Ascending aorta (tissue), 2 donors: ENCODE data around the gene SRRD. TPM values are rescaled to one million over a fixed set of nuclear protein-coding genes. Genes with fewer than 3 reads are reported as not detected.

ENCODE experiments used
- DNase-seq, 2 donors: peaks; one replicate each; pipeline ENCODE4 v3.0.0-alpha.2; 2019; ENCODE audit warnings: low spot score in 2 of 2
- H3K27ac ChIP-seq, 2 donors: fragments of 200-600 bp; sonication (generic); one replicate each; pipeline ENCODE4 v1.5.1; 2016 to 2017; ENCODE audit warnings: mild to moderate bottlenecking in 1 of 2
- H3K27me3 ChIP-seq: fragments of 200-600 bp; sonication (generic); one replicate; pipeline ENCODE4 v1.5.1; 2017
- H3K36me3 ChIP-seq, 2 donors: fragments of 200-600 bp; sonication (generic); one replicate each; pipeline ENCODE4 v1.5.1; 2016
- H3K4me1 ChIP-seq, 2 donors: fragments of 200-600 bp; sonication (generic); one replicate each; pipeline ENCODE4 v1.5.1; 2016 to 2017; ENCODE audit warnings: mild to moderate bottlenecking in 1 of 2
- H3K4me3 ChIP-seq, 2 donors: fragments of 200-600 bp; sonication (generic); one replicate each; pipeline ENCODE4 v1.5.1; 2016 to 2017; ENCODE audit warnings: mild to moderate bottlenecking in 1 of 2
- H3K9me3 ChIP-seq, 2 donors: fragments of 200-600 bp; sonication (generic); one replicate each; pipeline ENCODE4 v1.5.1; 2016
- intact Hi-C: fragments of 100-400 bp; cut with DNase I; formaldehyde crosslinking; loops from one replicate; pipeline ENCODE4 v1.15.1; 2023
- total RNA-seq: library from RNA; depleted of rRNA; stranded (reverse); fragments of >200 nt; gene quantifications from one replicate; pipeline ENCODE4 v1.1.0, GENCODE V29; 2016
- TF ChIP-seq, protein P1 (sequence below), 3 experiments: fragments of 200-600 bp in 2 of 3; fragments of 450-650 bp in 1 of 3; sonication (generic) in 2 of 3; IDR thresholded peaks; one replicate each; pipeline ENCODE4 v1.5.1; 2016 to 2019; ENCODE audit warnings: antibody characterized with exemption in 3 of 3, mild to moderate bottlenecking in 1 of 3, moderate library complexity in 1 of 3

Gene SRRD
- total RNA-seq, 1 donor from 2014 or later = 85.6 TPM

DNA sequence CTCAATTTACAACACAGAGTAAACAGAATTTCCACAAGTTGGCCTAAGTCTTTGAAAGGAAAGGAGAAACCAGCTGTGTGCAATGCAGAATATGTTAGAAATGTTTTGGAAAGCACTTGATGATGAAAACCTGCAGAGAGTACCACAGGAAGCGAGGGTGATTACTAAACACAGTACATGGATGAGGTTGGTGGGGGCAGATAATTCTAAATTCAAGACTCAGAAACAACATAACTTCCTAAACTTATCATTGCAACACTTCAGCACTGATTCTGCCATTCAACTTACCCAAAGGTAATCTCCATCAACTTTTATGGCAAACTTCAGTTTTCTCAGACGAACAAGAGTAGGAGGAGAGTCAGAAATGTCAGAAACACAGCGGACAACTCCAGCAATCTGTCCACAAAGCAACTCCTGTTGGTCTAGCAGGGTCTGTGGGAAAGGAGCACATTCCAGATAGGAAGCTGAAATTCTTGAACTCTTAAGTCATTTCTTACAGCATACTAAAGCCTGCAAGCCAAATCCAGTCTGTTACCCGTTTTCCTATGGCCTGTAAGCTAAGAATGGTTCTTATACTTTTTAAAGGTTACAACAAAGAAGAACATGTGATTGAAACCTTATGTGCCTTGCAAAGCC lies 6.9 kb upstream of the SRRD start:
- intact Hi-C loops = no loop called here
- Histone ChIP-seq H3K9me3 (no peaks in the 10 kb centered on the region), H3K27me3 (no peaks in the 10 kb centered on the region), H3K36me3 (peaks cover 24 to 61% of the 10 kb centered on the region in 2 donors), H3K27ac (no peak overlapping the region), H3K4me1 (no peaks in the 10 kb centered on the region), H3K4me3 (no peak overlapping the region)
- DNase-seq = no peak
- TF ChIP-seq, protein P1, sequence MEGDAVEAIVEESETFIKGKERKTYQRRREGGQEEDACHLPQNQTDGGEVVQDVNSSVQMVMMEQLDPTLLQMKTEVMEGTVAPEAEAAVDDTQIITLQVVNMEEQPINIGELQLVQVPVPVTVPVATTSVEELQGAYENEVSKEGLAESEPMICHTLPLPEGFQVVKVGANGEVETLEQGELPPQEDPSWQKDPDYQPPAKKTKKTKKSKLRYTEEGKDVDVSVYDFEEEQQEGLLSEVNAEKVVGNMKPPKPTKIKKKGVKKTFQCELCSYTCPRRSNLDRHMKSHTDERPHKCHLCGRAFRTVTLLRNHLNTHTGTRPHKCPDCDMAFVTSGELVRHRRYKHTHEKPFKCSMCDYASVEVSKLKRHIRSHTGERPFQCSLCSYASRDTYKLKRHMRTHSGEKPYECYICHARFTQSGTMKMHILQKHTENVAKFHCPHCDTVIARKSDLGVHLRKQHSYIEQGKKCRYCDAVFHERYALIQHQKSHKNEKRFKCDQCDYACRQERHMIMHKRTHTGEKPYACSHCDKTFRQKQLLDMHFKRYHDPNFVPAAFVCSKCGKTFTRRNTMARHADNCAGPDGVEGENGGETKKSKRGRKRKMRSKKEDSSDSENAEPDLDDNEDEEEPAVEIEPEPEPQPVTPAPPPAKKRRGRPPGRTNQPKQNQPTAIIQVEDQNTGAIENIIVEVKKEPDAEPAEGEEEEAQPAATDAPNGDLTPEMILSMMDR (IDR thresholded peaks at IDR 0.05) = no peak

- DNase-seq = no peak
- TF ChIP-seq, protein P1 (IDR thresholded peaks at IDR 0.05) = no peak
- Histone ChIP-seq H3K36me3 (peaks cover 19 to 55% of the 10 kb centered on the region in 2 donors), H3K27ac (no peak overlapping the region), H3K27me3 (no peaks in the 10 kb centered on the region), H3K9me3 (no peaks in the 10 kb centered on the region), H3K4me3 (no peak overlapping the region), H3K4me1 (no peaks in the 10 kb centered on the region)
- intact Hi-C loops = no loop called here
These were observed 6.3 kb upstream of the SRRD start for GRCh38 chr22:26477341-26477731.

DNA sequence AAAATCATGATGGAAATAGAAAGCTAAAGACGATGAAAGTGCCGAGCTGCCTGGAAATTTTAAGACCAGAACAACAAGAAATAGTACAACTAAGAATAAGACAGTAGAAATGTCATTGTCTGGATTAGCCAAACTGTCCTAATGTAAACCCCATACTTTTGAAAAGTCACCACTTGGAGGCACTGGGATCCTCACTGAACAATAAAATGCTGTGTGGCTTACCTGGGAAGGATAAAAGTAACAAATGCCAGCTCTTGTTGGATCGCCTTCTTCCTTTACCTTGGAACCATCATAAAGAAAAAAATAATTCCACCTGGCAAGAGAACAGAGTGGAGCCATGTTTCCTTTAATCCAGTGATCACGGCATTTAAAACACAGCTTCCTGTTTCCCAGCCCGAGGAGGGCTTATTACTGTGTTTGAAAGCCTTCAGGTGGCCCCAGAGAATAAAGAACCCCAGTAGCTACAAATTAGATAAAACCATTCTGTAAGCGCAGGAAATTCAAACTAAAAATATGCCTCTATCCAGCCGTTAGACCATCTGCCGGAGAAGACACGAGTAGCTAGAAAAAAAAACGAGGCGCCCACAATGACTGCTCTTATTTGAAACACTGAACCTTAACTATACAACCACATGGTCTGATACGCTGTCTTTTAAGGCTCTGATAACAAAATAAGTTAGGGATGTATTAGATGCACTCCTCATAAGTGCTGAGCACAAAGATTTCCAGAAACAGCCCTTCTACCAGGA lies 4.5 kb upstream of the SRRD start:
- no peak overlapping the region for H3K27ac ChIP-seq

DNA sequence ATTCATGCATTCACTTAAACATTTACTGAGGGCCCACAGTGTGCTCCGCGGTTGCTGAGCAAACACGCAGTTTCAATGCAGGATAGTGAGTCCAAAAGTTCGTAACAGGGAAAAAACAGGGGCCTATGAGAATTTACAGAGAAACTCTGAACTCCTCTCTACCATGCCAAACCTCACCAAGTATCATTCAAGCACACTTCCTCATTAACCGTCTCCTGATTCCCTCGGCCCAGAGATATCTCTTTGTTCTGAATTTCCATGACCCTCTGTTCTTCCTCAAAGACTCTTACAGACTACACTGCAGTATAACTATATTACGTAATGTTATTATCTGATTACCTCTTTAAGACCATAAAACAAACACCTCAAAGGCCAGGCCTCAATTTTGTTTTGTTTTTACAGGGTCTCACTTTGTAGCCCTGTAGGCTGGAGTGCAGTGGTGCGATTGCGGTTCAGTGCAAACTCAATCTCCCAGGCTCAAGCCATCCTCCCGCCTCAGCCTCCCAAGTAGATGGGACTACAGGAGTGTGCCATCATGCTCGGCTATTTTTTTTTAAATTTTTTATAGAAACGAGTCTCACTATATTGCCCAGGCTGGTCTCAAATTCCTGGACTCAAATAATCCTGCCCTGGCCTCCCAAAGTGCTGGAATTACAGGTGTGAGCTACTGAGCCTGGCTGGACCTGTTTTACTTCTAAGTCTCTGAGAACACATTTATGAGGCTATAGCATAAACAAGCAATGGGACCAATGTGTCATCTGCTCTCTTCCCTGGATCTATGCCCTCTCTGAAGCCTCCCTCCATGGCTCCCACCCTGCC lies 3.7 kb upstream of the SRRD start:
- Histone ChIP-seq H3K27me3 (no peaks in the 10 kb centered on the region), H3K9me3 (no peaks in the 10 kb centered on the region), H3K4me1 (peaks cover 6 to 16% of the 10 kb centered on the region in 2 donors), H3K36me3 (peaks cover 15 to 31% of the 10 kb centered on the region in 2 donors), H3K27ac (no peak overlapping the region), H3K4me3 (no peak overlapping the region)
- intact Hi-C loops = no loop called here
- TF ChIP-seq, protein P1 (IDR thresholded peaks at IDR 0.05) = no peak
- no peak for DNase-seq

More for the DNA sequence above, 4.5 kb upstream of the SRRD start:
- TF ChIP-seq, protein P1 (IDR thresholded peaks at IDR 0.05) = no peak
- no peak for DNase-seq
- peaks cover 6 to 9% of the 10 kb centered on the region in 2 donors for H3K4me1 ChIP-seq
- no peak overlapping the region for H3K4me3 ChIP-seq
- H3K9me3 ChIP-seq = no peaks in the 10 kb centered on the region
- intact Hi-C loops = no loop called here
- no peaks in the 10 kb centered on the region for H3K27me3 ChIP-seq
- peaks cover 16 to 38% of the 10 kb centered on the region in 2 donors for H3K36me3 ChIP-seq

DNA sequence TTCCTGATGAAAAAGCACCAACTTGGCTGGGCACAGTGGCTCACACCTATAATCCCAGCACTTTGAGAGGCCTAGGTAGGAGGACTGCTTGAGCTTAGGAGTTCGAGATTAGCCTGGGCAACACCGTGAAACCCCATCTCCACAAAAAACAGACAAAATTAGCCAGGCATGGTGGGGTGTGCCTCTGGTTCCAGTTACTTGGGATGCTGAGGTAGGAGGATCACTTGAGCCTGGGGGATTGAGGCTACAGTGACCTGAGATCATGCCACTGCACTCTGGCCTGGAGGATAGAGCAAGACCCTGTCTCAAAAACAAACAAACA lies 3.1 kb upstream of the SRRD start:
- TF ChIP-seq, protein P1 (IDR thresholded peaks at IDR 0.05) = no peak
- no peak for DNase-seq
- Histone ChIP-seq H3K4me1 (peaks cover 6 to 16% of the 10 kb centered on the region in 2 donors), H3K9me3 (no peaks in the 10 kb centered on the region), H3K4me3 (no peak overlapping the region), H3K36me3 (peaks cover 11 to 25% of the 10 kb centered on the region in 2 donors), H3K27ac (no peak overlapping the region), H3K27me3 (no peaks in the 10 kb centered on the region)
- intact Hi-C loops = no loop called here
